GM23338 (cell line): ENCODE results near the gene UNC13D. TPM values are rescaled to one million over a fixed set of nuclear protein-coding genes. Genes with fewer than 3 reads are reported as not detected.

Source experiments
- ATAC-seq: fragments of 200-7000 bp; cut with Tn5 transposase; 3 replicates; pipeline ENCODE4 v1.9.1; 2020
- DNase-seq: peaks from one replicate; pipeline ENCODE4 v3.0.0-alpha.2; 2015; ENCODE audit warnings: low spot score
- H2AFZ ChIP-seq: fragments of 200-600 bp; sonication (generic); 2 replicates; pipeline ENCODE4 v1.8.0; 2016; ENCODE audit warnings: antibody characterized with exemption, mild to moderate bottlenecking, moderate library complexity
- H3F3A ChIP-seq: fragments of 200-600 bp; sonication (generic); replicated peaks from 2 replicates; pipeline ENCODE4 v1.8.0; 2017; ENCODE audit warnings: antibody characterized with exemption, mixed run types, low read depth
- H3K27ac ChIP-seq: fragments of 200-600 bp; sonication (generic); 2 replicates; pipeline ENCODE4 v1.6.1; 2016; ENCODE audit warnings: low read depth
- H3K27me3 ChIP-seq: fragments of 200-600 bp; sonication (generic); 2 replicates; pipeline ENCODE4 v1.8.0; 2016; ENCODE audit warnings: mild to moderate bottlenecking, mixed run types, moderate library complexity; ENCODE audit not compliant: insufficient read depth
- H3K36me3 ChIP-seq: fragments of 200-600 bp; sonication (generic); 2 replicates; pipeline ENCODE4 v1.8.0; 2016; ENCODE audit warnings: mild to moderate bottlenecking; ENCODE audit not compliant: insufficient read depth
- H3K4me1 ChIP-seq: fragments of 200-600 bp; sonication (generic); 2 replicates; pipeline ENCODE4 v1.8.0; 2016; ENCODE audit warnings: mild to moderate bottlenecking, moderate library complexity; ENCODE audit not compliant: insufficient read depth
- H3K4me2 ChIP-seq: fragments of 200-600 bp; sonication (generic); 2 replicates; pipeline ENCODE4 v1.7.1; 2017; ENCODE audit warnings: mixed run types
- H3K4me3 ChIP-seq: fragments of 200-600 bp; sonication (generic); 2 replicates; pipeline ENCODE4 v1.6.1; 2016; ENCODE audit warnings: mixed run types
- H3K79me2 ChIP-seq: fragments of 200-600 bp; sonication (generic); replicated peaks from 2 replicates; pipeline ENCODE4 v1.8.0; 2017; ENCODE audit warnings: mild to moderate bottlenecking; ENCODE audit not compliant: insufficient read depth
- H3K9me2 ChIP-seq: fragments of 200-600 bp; sonication (generic); 2 replicates; pipeline ENCODE4 v1.8.0; 2017; ENCODE audit not compliant: insufficient read depth
- H4K20me1 ChIP-seq: fragments of 200-600 bp; sonication (generic); replicated peaks from 2 replicates; pipeline ENCODE4 v1.8.0; 2017; ENCODE audit warnings: mild to moderate bottlenecking; ENCODE audit not compliant: insufficient read depth
- H3K27ac Mint-ChIP-seq: 2 replicates; pipeline ENCODE4 v1.8.0; 2020; ENCODE audit warnings: inconsistent platforms, mild to moderate bottlenecking, moderate library complexity, mixed read lengths
- H3K27me3 Mint-ChIP-seq: 3 replicates; pipeline ENCODE4 v1.8.0; 2022; ENCODE audit warnings: low read depth, mild to moderate bottlenecking, moderate library complexity, mixed read lengths, inconsistent platforms; ENCODE audit not compliant: insufficient read depth, poor library complexity
- H3K36me3 Mint-ChIP-seq: 3 replicates; pipeline ENCODE4 v1.8.0; 2021; ENCODE audit warnings: low read depth, mild to moderate bottlenecking, inconsistent platforms, moderate library complexity, mixed read lengths
- H3K4me1 Mint-ChIP-seq: 3 replicates; pipeline ENCODE4 v1.8.0; 2020; ENCODE audit warnings: mild to moderate bottlenecking, inconsistent platforms, mixed read lengths
- H3K4me3 Mint-ChIP-seq: 3 replicates; pipeline ENCODE4 v1.8.0; 2021; ENCODE audit warnings: moderate library complexity, mild to moderate bottlenecking, inconsistent platforms, mixed read lengths
- H3K9me3 Mint-ChIP-seq: 3 replicates; pipeline ENCODE4 v1.8.0; 2020; ENCODE audit warnings: moderate library complexity, mild to moderate bottlenecking, inconsistent platforms, mixed read lengths
- CREB1 ChIP-seq: fragments of 250-450 bp; sonication (Bioruptor Pico); IDR thresholded peaks from 2 replicates; pipeline ENCODE4 v1.5.0; 2020; ENCODE audit warnings: low read depth, mild to moderate bottlenecking, moderate library complexity
- EZH2phosphoT487 ChIP-seq: fragments of 200-600 bp; sonication (generic); IDR thresholded peaks from one replicate; pipeline ENCODE4 v1.8.1; 2018; ENCODE audit warnings: antibody characterized with exemption; ENCODE audit not compliant: unreplicated experiment
- JUNB ChIP-seq: IDR thresholded peaks from one replicate; pipeline ENCODE4 v1.6.1; 2016; ENCODE audit warnings: antibody characterized with exemption; ENCODE audit not compliant: unreplicated experiment
- NANOG ChIP-seq: IDR thresholded peaks from 2 replicates; pipeline ENCODE4 v1.6.1; 2016; ENCODE audit warnings: antibody characterized with exemption, borderline replicate concordance
- POLR2AphosphoS5 ChIP-seq: IDR thresholded peaks from 2 replicates; pipeline ENCODE4 v1.6.1; 2016; ENCODE audit warnings: antibody characterized with exemption, low read depth
- STAT1 ChIP-seq: IDR thresholded peaks from one replicate; pipeline ENCODE4 v1.6.1; 2016; ENCODE audit warnings: antibody characterized with exemption; ENCODE audit not compliant: unreplicated experiment
- ZNF114 ChIP-seq: fragments of 250-450 bp; sonication (Bioruptor Pico); IDR thresholded peaks from 2 replicates; pipeline ENCODE4 v1.5.0; 2020; ENCODE audit warnings: mild to moderate bottlenecking, moderate library complexity
- ZNF331 ChIP-seq: fragments of 250-450 bp; sonication (Bioruptor Pico); IDR thresholded peaks from 2 replicates; pipeline ENCODE4 v1.5.0; 2020; ENCODE audit warnings: low read depth, mild to moderate bottlenecking, moderate library complexity
- polyA plus RNA-seq: library from polyadenylated mRNA; unstranded; fragments of >200 nt; fragmentation: Nextera tagmentation; extraction: Ambion mirVana; gene quantifications from 2 replicates; pipeline ENCODE4 v1.2.1, GENCODE V29; 2016
- total RNA-seq: library from RNA; depleted of rRNA; stranded (reverse); fragments of >200 nt; shearing (Covaris generic); gene quantifications from 2 replicates; pipeline ENCODE4 v1.2.3, GENCODE V29; 2014
- TF ChIP-seq, protein P1 (sequence below): IDR thresholded peaks from one replicate; pipeline ENCODE4 v1.6.1; 2018; ENCODE audit warnings: antibody characterized with exemption; ENCODE audit not compliant: unreplicated experiment
- TF ChIP-seq, protein P2 (sequence below): fragments of 250-450 bp; sonication (Bioruptor Pico); IDR thresholded peaks from 2 replicates; pipeline ENCODE4 v1.5.0; 2020; ENCODE audit warnings: mild to moderate bottlenecking, moderate library complexity

Gene UNC13D
- total and polyA plus RNA-seq, 2 experiments from 2014 or later: 5.9 to 10.8 TPM

DNA sequence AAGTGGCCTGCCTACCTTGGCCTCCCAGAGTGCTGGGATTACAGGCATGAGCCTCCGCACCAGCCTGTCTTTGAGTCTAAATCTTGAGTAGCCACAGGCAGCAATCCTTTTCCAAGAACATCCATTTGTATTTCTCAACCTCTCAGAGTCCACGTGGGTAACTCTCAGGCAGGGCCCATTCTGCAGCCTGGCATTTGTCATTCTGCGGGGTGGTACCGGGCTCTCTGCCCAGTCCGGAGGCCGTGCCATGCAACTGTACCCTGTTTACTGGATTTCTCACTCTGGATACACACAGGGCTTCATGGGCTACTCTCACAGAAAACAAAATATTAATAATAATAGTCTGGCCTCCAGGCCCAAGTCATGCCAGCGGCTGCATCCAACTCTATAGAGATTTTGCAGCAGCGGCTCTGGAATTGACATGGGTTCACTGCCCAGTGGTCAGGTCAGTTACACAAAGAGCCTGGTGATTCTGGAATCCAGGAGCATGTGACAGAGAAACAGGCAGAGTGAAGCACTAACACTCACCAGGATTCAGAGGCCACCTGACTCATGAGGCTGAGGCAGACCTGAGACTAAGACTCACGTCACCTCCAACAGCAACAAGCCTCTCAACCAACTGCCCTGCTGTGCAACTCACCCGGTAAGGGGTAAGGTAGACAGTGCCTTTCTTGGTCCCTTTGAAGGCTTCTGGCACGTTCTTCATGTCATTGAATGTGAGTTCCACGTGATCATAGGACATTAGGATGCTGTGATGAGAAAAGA, 6.9 kb upstream of the UNC13D start (continued):
- TF ChIP-seq, protein P1, sequence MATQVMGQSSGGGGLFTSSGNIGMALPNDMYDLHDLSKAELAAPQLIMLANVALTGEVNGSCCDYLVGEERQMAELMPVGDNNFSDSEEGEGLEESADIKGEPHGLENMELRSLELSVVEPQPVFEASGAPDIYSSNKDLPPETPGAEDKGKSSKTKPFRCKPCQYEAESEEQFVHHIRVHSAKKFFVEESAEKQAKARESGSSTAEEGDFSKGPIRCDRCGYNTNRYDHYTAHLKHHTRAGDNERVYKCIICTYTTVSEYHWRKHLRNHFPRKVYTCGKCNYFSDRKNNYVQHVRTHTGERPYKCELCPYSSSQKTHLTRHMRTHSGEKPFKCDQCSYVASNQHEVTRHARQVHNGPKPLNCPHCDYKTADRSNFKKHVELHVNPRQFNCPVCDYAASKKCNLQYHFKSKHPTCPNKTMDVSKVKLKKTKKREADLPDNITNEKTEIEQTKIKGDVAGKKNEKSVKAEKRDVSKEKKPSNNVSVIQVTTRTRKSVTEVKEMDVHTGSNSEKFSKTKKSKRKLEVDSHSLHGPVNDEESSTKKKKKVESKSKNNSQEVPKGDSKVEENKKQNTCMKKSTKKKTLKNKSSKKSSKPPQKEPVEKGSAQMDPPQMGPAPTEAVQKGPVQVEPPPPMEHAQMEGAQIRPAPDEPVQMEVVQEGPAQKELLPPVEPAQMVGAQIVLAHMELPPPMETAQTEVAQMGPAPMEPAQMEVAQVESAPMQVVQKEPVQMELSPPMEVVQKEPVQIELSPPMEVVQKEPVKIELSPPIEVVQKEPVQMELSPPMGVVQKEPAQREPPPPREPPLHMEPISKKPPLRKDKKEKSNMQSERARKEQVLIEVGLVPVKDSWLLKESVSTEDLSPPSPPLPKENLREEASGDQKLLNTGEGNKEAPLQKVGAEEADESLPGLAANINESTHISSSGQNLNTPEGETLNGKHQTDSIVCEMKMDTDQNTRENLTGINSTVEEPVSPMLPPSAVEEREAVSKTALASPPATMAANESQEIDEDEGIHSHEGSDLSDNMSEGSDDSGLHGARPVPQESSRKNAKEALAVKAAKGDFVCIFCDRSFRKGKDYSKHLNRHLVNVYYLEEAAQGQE: no peak

DNA sequence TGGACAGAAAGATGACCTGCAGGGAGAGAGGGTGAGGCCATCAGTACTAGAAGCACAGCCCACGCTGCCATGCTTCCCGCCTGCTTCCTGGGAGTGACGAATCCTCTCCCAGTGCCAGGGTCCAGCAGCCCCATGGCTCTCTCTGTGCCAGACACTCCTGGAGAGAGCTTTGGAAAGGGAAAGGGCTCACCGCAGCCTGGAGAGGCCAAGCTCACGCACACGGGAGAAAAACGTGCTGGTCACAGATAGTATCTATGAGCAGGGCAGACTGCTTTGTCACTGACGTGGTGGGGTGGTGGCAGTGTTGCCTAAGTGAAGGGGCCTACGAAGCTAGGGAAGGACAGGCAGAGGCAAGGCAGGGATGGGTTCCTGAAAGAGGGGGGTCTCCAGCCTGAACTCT, 5.5 kb upstream of the UNC13D start:
- H3K4me1 Mint-ChIP-seq: peaks cover 18% of the 10 kb centered on the region
- no peak overlapping the region for H3K27ac Mint-ChIP-seq
- Histone ChIP-seq H3K27ac (no peak overlapping the region), H3K79me2 (peaks cover 19% of the 10 kb centered on the region), H3K9me2 (no peaks in the 10 kb centered on the region), H3K36me3 (peaks cover 15% of the 10 kb centered on the region; the same call in 1 of the 2 replicates), H4K20me1 (0 out of 2 replicates have a peak, but pooled peaks cover 10% of the 10 kb centered on the region), H3K27me3 (no peaks in the 10 kb centered on the region), H3K4me2 (no peak overlapping the region), H2AFZ (no peak overlapping the region), H3K4me1 (peaks cover 16% of the 10 kb centered on the region), H3K4me3 (no peak overlapping the region), H3F3A (peaks cover 17% of the 10 kb centered on the region)
- no peak for ATAC-seq
- H3K27me3 Mint-ChIP-seq: peaks cover 12% of the 10 kb centered on the region
- H3K36me3 Mint-ChIP-seq: peaks cover 57% of the 10 kb centered on the region
- no peak for DNase-seq
- H3K4me3 Mint-ChIP-seq: no peak overlapping the region
- H3K9me3 Mint-ChIP-seq: no peaks in the 10 kb centered on the region
- TF ChIP-seq, protein P1: no peak
- TF ChIP-seq CREB1 (CRISPR knock-in tag) (no peak), JUNB (no peak), EZH2phosphoT487 (no peak), NANOG (no peak), ZNF331 (CRISPR knock-in tag) (no peak), ZNF114 (no peak), POLR2AphosphoS5 (no peak), STAT1 (no peak)
- TF ChIP-seq, protein P2, sequence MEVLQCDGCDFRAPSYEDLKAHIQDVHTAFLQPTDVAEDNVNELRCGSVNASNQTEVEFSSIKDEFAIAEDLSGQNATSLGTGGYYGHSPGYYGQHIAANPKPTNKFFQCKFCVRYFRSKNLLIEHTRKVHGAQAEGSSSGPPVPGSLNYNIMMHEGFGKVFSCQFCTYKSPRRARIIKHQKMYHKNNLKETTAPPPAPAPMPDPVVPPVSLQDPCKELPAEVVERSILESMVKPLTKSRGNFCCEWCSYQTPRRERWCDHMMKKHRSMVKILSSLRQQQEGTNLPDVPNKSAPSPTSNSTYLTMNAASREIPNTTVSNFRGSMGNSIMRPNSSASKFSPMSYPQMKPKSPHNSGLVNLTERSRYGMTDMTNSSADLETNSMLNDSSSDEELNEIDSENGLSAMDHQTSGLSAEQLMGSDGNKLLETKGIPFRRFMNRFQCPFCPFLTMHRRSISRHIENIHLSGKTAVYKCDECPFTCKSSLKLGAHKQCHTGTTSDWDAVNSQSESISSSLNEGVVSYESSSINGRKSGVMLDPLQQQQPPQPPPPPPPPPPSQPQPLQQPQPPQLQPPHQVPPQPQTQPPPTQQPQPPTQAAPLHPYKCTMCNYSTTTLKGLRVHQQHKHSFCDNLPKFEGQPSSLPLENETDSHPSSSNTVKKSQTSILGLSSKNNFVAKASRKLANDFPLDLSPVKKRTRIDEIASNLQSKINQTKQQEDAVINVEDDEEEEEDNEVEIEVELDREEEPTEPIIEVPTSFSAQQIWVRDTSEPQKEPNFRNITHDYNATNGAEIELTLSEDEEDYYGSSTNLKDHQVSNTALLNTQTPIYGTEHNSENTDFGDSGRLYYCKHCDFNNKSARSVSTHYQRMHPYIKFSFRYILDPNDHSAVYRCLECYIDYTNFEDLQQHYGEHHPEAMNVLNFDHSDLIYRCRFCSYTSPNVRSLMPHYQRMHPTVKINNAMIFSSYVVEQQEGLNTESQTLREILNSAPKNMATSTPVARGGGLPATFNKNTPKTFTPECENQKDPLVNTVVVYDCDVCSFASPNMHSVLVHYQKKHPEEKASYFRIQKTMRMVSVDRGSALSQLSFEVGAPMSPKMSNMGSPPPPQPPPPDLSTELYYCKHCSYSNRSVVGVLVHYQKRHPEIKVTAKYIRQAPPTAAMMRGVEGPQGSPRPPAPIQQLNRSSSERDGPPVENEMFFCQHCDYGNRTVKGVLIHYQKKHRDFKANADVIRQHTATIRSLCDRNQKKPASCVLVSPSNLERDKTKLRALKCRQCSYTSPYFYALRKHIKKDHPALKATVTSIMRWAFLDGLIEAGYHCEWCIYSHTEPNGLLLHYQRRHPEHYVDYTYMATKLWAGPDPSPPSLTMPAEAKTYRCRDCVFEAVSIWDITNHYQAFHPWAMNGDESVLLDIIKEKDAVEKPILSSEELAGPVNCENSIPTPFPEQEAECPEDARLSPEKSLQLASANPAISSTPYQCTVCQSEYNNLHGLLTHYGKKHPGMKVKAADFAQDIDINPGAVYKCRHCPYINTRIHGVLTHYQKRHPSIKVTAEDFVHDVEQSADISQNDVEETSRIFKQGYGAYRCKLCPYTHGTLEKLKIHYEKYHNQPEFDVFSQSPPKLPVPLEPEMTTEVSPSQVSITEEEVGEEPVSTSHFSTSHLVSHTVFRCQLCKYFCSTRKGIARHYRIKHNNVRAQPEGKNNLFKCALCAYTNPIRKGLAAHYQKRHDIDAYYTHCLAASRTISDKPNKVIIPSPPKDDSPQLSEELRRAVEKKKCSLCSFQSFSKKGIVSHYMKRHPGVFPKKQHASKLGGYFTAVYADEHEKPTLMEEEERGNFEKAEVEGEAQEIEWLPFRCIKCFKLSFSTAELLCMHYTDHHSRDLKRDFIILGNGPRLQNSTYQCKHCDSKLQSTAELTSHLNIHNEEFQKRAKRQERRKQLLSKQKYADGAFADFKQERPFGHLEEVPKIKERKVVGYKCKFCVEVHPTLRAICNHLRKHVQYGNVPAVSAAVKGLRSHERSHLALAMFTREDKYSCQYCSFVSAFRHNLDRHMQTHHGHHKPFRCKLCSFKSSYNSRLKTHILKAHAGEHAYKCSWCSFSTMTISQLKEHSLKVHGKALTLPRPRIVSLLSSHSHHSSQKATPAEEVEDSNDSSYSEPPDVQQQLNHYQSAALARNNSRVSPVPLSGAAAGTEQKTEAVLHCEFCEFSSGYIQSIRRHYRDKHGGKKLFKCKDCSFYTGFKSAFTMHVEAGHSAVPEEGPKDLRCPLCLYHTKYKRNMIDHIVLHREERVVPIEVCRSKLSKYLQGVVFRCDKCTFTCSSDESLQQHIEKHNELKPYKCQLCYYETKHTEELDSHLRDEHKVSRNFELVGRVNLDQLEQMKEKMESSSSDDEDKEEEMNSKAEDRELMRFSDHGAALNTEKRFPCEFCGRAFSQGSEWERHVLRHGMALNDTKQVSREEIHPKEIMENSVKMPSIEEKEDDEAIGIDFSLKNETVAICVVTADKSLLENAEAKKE (CRISPR knock-in tag): no peak
